Measurements from ENCODE around the gene OLFM2. TPM values are rescaled to one million over a fixed set of nuclear protein-coding genes. Genes with fewer than 3 reads are reported as not detected.

OLFM2 gene
- 100 to 1,000 TPM in 1 of 4 donors, 10 to 100 TPM in 1, 1 to 10 TPM in 1, not detected in 1; 4.6 to 114 (median 24.8) TPM for total RNA-seq

- Histone ChIP-seq H3K27ac (peak within 1 kb of the TSS; percentile 66 to 68), H3K27me3 (no peaks in the 10 kb centered on the region), H3K4me3 (peak within 1 kb of the TSS; percentile 29 to 40), H3K36me3 (no peaks in the 10 kb centered on the region), H3K4me1 (peaks cover 3 to 18% of the 10 kb centered on the region in 2 donors), H3K9me3 (no peaks in the 10 kb centered on the region)
- intact Hi-C loops (cut with DNase I; ENCODE audit: low total_unique reads): no loop called here
- DNase-seq: peak; percentile 48 to 54
- no peak for TF ChIP-seq POLR2A (IDR thresholded peaks at IDR 0.05)
- TF ChIP-seq, protein P1, sequence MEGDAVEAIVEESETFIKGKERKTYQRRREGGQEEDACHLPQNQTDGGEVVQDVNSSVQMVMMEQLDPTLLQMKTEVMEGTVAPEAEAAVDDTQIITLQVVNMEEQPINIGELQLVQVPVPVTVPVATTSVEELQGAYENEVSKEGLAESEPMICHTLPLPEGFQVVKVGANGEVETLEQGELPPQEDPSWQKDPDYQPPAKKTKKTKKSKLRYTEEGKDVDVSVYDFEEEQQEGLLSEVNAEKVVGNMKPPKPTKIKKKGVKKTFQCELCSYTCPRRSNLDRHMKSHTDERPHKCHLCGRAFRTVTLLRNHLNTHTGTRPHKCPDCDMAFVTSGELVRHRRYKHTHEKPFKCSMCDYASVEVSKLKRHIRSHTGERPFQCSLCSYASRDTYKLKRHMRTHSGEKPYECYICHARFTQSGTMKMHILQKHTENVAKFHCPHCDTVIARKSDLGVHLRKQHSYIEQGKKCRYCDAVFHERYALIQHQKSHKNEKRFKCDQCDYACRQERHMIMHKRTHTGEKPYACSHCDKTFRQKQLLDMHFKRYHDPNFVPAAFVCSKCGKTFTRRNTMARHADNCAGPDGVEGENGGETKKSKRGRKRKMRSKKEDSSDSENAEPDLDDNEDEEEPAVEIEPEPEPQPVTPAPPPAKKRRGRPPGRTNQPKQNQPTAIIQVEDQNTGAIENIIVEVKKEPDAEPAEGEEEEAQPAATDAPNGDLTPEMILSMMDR (IDR thresholded peaks at IDR 0.05): no peak
These were observed at the start of gene OLFM2 for GRCh38 chr19:9936326-9937000. TSS of gene OLFM2 (minus strand) at chr19:9936515. CDS start at chr19:9936366, 149 bp downstream.

GRCh38 chr19:9981406-9982260 is 45.3 kb upstream of the OLFM2 start:
- DNase-seq: no peak
- no peaks in the 10 kb centered on the region for H3K4me1 ChIP-seq
- no peak overlapping the region for H3K27ac ChIP-seq
- no peaks in the 10 kb centered on the region for H3K36me3 ChIP-seq
- intact Hi-C loops (cut with DNase I; ENCODE audit: low total_unique reads): no loop called here
- no peaks in the 10 kb centered on the region for H3K9me3 ChIP-seq
- no peak for TF ChIP-seq POLR2A (IDR thresholded peaks at IDR 0.05)
- TF ChIP-seq, protein P1 (IDR thresholded peaks at IDR 0.05): no peak
- no peak overlapping the region for H3K4me3 ChIP-seq
- no peaks in the 10 kb centered on the region for H3K27me3 ChIP-seq

GRCh38 chr19:9972103-9972502 is 35.8 kb upstream of the OLFM2 start:
- Histone ChIP-seq H3K9me3 (no peaks in the 10 kb centered on the region), H3K27me3 (no peaks in the 10 kb centered on the region), H3K36me3 (no peaks in the 10 kb centered on the region), H3K4me3 (no peak overlapping the region), H3K4me1 (no peaks in the 10 kb centered on the region), H3K27ac (no peak overlapping the region)
- no peak for DNase-seq
- TF ChIP-seq, protein P1 (IDR thresholded peaks at IDR 0.05): no peak
- no peak for TF ChIP-seq POLR2A (IDR thresholded peaks at IDR 0.05)
- intact Hi-C loops (cut with DNase I; ENCODE audit: low total_unique reads): no loop called here

DNA sequence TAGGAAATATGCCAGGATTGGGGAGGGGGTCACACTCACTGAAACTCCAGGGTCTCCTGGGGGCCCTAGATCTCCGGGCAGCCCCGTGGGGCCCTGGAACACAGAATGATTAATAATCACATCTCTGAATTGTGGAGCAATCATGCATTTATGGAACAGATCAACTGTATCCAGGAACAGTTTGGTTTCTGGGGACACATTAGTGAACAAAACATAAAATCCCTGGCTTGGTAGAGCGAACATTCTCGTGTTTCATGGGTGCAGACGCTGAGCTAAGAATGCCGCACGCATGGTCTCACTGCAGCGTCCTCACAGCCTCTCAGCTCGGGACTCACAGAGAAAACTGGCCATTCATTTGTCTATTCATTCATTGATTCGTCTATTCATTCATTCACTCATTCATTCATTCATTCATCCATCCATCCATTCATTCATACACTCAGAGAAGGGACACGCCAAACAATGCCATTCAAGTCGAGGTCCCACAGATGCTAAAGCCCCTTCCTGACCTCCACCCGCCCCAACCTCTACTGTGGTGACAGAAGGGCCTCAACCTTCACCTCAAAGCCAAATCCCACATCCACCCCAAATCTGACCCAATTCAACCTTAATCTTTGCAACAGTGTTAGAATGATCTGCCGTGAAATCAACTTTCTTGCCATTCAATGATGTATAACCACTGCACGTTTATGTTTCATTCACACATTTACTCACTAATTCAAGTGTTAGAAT is 35.0 kb upstream of the OLFM2 start:
- Histone ChIP-seq H3K27ac (no peak overlapping the region), H3K9me3 (no peaks in the 10 kb centered on the region), H3K4me3 (no peak overlapping the region), H3K36me3 (no peaks in the 10 kb centered on the region), H3K4me1 (no peaks in the 10 kb centered on the region), H3K27me3 (no peaks in the 10 kb centered on the region)
- intact Hi-C loops (cut with DNase I; ENCODE audit: low total_unique reads): no loop called here
- TF ChIP-seq, protein P1 (IDR thresholded peaks at IDR 0.05): no peak
- TF ChIP-seq POLR2A (IDR thresholded peaks at IDR 0.05): no peak
- no peak for DNase-seq
